Mononuclear cell (primary cell): Measurements from ENCODE around the gene TEDDM1. TPM values are rescaled to one million over a fixed set of nuclear protein-coding genes. Genes with fewer than 3 reads are reported as not detected.

ENCODE experiments used
- H3K27me3 ChIP-seq: 2 replicates; pipeline ENCODE4 v1.6.0; 2011; ENCODE audit warnings: low read length, control low read depth; ENCODE audit not compliant: insufficient read depth
- H3K4me1 ChIP-seq: 2 replicates; pipeline ENCODE4 v1.5.1; 2011; ENCODE audit warnings: mild to moderate bottlenecking, low read length, control low read depth; ENCODE audit not compliant: insufficient read depth
- H3K4me3 ChIP-seq: 2 replicates; pipeline ENCODE4 v1.5.1; 2011; ENCODE audit warnings: mild to moderate bottlenecking, low read length, moderate library complexity
- H3K9me3 ChIP-seq: 2 replicates; pipeline ENCODE4 v1.5.1; 2011; ENCODE audit warnings: low read depth, mild to moderate bottlenecking, control low read depth, low read length
- total RNA-seq: library from RNA; depleted of rRNA; stranded (reverse); fragments of >200 nt; gene quantifications from one replicate; pipeline ENCODE4 v1.2.3, GENCODE V29; 2012

The TEDDM1 gene
- total RNA-seq, 1 donor, result not detected

DNA sequence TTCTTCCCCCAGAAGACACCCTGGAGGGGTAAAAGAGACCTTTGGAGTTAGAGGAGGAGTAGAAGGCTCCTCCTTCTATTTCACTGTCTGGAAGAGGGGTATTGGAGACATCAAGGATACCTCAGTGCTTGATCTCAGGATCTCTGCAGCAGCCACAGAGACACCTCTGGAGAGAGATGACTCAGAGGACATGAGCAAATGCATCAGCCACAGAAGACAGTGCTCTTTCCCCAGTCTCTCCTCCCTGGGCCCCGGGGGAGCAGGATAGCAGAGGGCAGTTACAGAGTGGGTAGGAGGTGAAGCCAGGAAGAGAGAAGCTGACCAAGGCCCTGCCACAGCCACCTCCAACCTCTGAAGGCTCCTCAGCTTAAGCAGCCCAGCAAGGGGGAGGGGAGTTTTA is 15.3 kb upstream of the TEDDM1 start:
- H3K27me3 ChIP-seq, result no peaks in the 10 kb centered on the region
- H3K9me3 ChIP-seq, result no peaks in the 10 kb centered on the region
- H3K4me3 ChIP-seq, result no peak overlapping the region
- H3K4me1 ChIP-seq, result peaks cover 6% of the 10 kb centered on the region

DNA sequence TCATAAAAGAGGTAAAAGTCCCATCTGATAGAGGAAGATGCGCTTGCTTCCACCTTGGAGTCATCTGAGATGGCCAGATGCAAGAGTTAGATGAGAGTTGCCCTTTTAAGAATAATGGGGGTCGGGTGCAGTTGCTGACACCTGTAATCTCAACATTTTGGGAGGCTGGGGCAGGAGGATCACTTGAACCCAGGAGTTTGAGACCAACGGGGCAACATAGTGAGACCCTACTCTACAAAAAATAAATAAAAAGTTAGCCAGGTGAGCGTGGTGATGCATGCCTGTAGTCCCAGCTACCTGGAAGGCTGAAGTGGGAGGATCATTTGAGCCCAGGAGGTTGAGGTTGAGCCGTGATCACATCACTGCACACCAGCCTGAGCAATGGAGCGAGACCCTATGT is 13.5 kb upstream of the TEDDM1 start:
- Histone ChIP-seq H3K9me3 (no peaks in the 10 kb centered on the region), H3K4me3 (no peak overlapping the region), H3K27me3 (no peaks in the 10 kb centered on the region), H3K4me1 (no peaks in the 10 kb centered on the region)

DNA sequence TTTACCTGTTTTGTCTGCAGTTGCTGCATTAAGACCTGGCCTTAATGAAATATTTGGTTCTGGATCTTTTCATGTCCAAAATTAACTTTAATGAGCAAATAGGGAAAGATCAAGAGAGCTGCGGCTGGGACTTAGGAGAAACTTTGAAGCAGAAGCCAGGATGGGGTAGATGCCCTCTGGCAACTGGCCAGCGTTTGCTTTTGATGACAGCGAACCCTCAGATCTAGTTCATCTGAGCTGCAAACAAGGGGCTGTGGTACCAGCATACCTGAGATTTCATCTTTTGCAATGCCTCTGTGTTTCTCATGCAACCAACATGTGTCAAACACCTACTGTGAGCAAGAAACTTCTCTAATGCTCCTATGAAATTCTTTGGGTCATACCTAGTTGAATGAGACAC is 13.0 kb upstream of the TEDDM1 start:
- H3K4me1 ChIP-seq, result no peaks in the 10 kb centered on the region
- H3K27me3 ChIP-seq, result no peaks in the 10 kb centered on the region
- H3K4me3 ChIP-seq, result no peak overlapping the region
- H3K9me3 ChIP-seq, result no peaks in the 10 kb centered on the region

DNA sequence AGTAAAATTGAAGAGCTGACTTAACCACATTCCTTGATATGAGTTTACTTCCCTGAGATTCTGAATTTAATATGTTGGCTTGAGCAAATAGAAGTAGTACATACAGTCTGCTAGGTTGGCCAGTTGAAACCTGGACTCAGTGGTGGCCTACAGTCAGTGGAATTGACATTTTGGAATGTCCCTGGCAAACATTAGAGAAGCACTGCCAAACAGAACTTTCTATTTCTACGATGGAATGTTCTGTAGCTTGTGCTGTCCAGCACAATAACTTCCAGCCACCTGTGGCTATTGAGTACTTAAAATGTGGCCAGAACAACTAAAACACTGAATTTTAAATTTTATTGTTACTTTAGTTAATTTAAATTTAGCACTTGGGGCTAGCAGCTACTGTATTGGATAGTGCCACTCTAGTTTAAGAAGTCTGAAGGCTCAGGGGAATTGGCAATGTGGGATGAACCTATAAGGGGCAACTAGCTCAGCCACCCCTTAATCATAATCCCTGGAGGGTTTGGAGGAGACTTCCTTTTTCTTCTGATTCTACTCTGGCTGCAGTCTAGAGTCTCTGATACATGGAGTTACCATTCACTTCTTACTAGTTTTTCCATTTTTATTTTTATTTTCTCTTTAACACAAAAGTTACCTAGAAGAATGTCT is 10.3 kb upstream of the TEDDM1 start:
- no peaks in the 10 kb centered on the region for H3K4me1 ChIP-seq
- peaks cover 1% of the 10 kb centered on the region for H3K27me3 ChIP-seq
- peaks cover 4% of the 10 kb centered on the region for H3K9me3 ChIP-seq
- H3K4me3 ChIP-seq, result no peak overlapping the region

DNA sequence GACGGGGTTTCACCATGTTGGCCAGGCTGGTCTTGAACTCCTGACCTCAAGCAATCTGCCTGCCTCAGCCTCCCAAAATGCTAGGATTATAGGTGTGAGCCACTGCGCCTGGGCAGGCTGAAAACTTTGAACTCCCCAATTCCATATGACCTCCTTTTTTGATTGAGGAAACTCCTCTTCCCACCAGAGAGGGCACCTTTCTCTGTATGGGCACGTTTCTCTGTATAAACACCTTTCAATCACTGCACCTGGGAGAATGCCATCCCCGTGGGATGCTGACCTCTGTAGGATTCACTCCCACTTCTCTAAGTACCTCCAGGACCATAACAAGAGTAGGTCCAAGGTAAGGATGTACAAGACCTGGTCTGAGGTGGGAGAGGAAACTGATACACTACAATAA is 9.7 kb upstream of the TEDDM1 start:
- Histone ChIP-seq H3K4me1 (no peaks in the 10 kb centered on the region), H3K9me3 (peaks cover 8% of the 10 kb centered on the region), H3K4me3 (no peak overlapping the region)

GRCh38 chr1:182408435-182409075 is 8.1 kb upstream of the TEDDM1 start:
- Histone ChIP-seq H3K27me3 (peaks cover 5% of the 10 kb centered on the region), H3K4me1 (no peaks in the 10 kb centered on the region), H3K9me3 (peaks cover 8% of the 10 kb centered on the region), H3K4me3 (no peak overlapping the region)

More for the DNA sequence above, 9.7 kb upstream of the TEDDM1 start:
- H3K27me3 ChIP-seq, result peaks cover 5% of the 10 kb centered on the region

DNA sequence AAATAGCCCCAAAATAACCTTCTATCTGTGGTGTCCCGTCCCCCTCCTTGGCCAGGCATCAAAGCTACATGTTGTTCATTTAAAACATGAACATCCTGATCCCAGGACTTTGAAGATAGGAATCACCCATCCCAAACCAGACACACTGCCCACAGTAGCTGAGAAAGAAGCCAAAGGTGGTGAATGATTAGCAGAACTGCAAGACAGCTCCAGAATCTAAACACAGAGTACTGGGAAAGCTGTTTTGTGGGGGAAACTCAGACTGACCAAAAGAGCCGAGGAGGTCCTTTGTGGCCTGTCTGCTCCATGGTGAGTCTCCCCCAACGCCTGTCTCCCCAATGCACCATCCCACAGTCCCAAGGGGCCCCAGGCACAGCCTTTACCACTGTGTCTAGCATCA is 7.3 kb upstream of the TEDDM1 start:
- peaks cover 8% of the 10 kb centered on the region for H3K9me3 ChIP-seq
- no peak overlapping the region for H3K4me3 ChIP-seq
- H3K27me3 ChIP-seq, result peaks cover 5% of the 10 kb centered on the region
- H3K4me1 ChIP-seq, result no peaks in the 10 kb centered on the region

- Histone ChIP-seq H3K4me3 (no peak overlapping the region), H3K27me3 (peaks cover 5% of the 10 kb centered on the region), H3K4me1 (no peaks in the 10 kb centered on the region), H3K9me3 (peaks cover 8% of the 10 kb centered on the region)
Observed at GRCh38 chr1:182406012-182406411, 5.5 kb upstream of the TEDDM1 start.

DNA sequence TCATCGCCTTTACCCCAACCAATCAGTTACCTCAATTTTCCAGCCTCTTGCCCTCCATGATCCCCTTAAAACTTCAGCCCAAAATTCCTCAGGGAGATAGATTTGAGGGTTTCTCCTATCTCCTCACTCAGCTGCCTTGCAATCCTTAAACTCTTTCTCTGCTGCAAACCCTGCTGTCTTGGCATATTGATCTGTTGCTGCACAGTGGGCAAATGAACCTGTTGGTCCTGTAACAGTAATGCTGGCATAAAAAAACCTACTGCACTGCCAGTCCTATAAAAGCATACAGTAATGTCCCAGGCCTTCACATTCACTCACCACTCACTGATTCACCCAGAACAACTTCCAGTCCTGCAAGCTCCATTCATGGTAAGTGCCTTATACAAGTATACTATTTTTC is 5.1 kb upstream of the TEDDM1 start:
- Histone ChIP-seq H3K4me1 (no peaks in the 10 kb centered on the region), H3K9me3 (peaks cover 8% of the 10 kb centered on the region), H3K4me3 (no peak overlapping the region), H3K27me3 (peaks cover 5% of the 10 kb centered on the region)

- Histone ChIP-seq H3K9me3 (peaks cover 8% of the 10 kb centered on the region), H3K4me3 (no peak overlapping the region), H3K4me1 (no peaks in the 10 kb centered on the region), H3K27me3 (peaks cover 5% of the 10 kb centered on the region)
Observed at GRCh38 chr1:182404781-182405180, 4.3 kb upstream of the TEDDM1 start.

DNA sequence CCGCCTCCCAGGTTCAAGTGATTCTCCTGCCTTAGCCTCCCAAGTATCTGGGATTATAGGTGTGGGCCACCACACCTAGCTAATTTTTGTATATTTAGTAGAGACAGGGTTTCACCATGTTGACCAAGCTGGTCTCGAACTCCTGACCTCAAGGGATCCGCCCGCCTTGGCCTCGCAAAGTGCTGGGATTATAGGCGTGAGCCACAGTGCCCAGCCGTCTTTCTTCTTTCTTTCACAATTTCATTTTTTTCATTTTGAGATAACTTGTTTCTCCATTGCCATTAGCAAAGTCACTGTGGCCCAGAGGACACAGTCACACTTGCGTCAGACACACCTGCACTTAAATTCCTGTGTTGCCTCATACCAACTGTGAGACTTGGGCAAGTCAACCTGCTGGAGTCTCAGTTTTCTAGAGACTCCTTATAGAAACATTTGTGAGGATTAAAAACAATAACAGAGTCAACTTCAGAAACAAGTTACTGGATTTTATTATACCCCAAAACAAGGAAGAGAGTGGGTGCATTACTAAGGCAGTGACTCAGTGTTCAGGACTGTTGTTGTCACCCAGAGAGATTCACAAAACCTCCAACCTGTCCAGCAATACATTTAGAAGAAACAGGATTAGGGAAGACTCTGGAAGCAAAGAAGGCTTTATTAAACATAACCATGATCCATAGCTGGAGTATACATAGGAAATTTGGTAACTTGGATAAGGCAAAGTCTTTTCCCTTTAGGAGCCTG is 2.6 kb downstream of the TEDDM1 start:
- Histone ChIP-seq H3K4me1 (peaks cover 34% of the 10 kb centered on the region), H3K9me3 (no peaks in the 10 kb centered on the region), H3K27me3 (no peaks in the 10 kb centered on the region), H3K4me3 (no peak overlapping the region)

GRCh38 chr1:182395906-182396305 is 4.6 kb downstream of the TEDDM1 start:
- H3K4me1 ChIP-seq, result peaks cover 43% of the 10 kb centered on the region
- H3K4me3 ChIP-seq, result no peak overlapping the region
- no peaks in the 10 kb centered on the region for H3K27me3 ChIP-seq
- H3K9me3 ChIP-seq, result no peaks in the 10 kb centered on the region

DNA sequence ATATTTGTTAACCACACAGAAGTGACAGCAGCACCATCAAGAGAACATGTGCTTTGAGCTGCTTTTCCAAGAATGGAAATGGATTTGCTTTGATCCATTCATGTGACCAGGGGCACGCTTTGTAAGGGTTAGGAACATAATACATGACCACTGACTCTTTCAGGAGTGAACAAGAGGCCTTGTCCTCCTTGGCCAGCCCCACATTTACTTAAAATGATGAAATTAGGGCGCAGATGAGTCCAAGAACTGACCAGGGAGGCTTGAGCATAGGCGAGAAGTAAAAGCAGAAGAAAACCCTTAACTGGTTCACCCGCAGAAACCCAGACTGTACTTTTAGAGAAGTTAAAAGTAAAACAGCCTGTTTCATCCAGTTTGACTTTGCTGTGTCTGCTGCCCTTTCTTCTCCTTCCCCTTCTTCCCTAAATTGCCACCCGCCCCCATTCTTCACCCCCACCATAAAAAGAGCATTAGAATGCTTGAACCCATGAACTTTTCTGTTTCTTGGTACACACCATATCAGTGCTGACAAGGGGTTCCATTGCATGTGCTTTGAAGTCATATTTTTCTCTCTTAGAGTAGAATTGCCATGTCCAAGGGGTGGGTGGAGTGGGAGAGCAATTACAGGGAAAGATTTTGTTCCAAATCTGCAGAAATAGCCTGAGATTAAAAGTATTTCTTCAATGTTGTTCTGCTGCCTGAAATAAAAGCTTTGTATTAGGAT is 6.3 kb downstream of the TEDDM1 start:
- Histone ChIP-seq H3K27me3 (no peaks in the 10 kb centered on the region), H3K9me3 (no peaks in the 10 kb centered on the region), H3K4me3 (no peak overlapping the region), H3K4me1 (peaks cover 52% of the 10 kb centered on the region)

DNA sequence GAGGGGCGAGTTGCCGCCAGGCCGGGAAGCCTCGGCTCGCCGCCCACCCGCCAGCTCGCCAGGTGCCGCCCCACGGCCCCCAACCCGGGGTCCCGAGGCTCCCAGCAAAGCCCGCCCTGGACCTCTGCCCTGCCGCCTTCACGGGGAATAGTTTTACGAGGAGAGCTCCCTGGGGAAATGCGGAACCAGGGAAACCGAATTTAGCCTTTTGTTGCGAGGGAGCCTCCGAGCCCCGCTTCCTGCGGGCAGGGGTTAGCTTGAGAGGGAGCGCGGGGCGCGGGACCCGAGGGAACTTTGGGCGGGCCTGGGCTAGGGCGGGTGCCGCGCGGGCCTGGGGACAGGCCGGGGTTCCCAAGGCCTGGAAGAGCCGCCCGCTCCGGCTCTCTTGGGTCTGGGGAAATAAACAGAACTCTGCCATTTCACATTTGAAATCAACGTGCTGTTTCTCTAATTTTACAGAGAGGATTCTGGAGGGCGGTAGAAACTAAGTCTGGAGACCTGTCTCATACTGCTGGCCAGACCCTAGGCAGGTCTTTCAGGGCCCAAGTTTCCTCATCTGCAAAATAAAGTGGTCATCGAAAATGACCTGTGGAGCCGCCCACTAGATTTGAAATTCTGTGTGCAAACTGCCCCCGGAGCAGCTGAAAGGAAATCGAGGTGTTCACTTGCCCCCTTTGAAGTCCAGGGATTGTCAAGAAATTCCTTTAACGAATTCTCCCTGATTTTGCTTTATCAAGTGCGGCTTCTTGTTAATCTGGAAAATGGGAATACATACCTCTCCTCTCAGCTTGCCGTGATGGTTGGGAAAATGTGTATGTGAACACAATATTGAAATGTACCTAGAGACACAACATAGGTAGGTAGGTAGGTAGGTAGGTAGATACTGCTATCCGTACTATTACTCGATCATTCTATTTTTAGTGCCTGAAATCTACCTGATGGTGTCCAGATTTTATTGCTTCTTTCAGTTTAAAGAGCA is 8.1 kb downstream of the TEDDM1 start:
- Histone ChIP-seq H3K27me3 (no peaks in the 10 kb centered on the region), H3K4me3 (peak overlapping the region; percentile 82), H3K4me1 (peaks cover 58% of the 10 kb centered on the region), H3K9me3 (no peaks in the 10 kb centered on the region)
